ENCODE results near the gene INTS3. TPM values are rescaled to one million over a fixed set of nuclear protein-coding genes. Genes with fewer than 3 reads are reported as not detected.

INTS3 gene
- total and polyA plus RNA-seq, 10 of the 15 experiments (the other 5 are each of a cell fraction or from before 2014, with no cell fraction given) = 12.6 to 87.4 (median 30.8) TPM

- peak; percentile 50; the same call in 1 of the 2 replicates for TF ChIP-seq RB1 (IDR thresholded peaks at IDR 0.05; ENCODE audit: borderline replicate concordance)
- TF ChIP-seq ZBTB33 (IDR thresholded peaks at IDR 0.05) = no peak
- no peak for TF ChIP-seq RBBP5 (conservative IDR thresholded peaks at IDR 0.05)
- peak; percentile 80; the same call in 1 of the 2 replicates for TF ChIP-seq ZNF592 (IDR thresholded peaks at IDR 0.05)
- no peak for TF ChIP-seq ATF2 (IDR thresholded peaks at IDR 0.05; ENCODE audit: low read length)
- 0 out of 2 replicates have a peak, but pooled peaks have one; percentile 18 for TF ChIP-seq TCF12 (IDR thresholded peaks at IDR 0.05; ENCODE audit: low read depth, low read length)
- TF ChIP-seq POLR2AphosphoS5 (IDR thresholded peaks at IDR 0.05; ENCODE audit: low read length) = no peak
- TF ChIP-seq RAD21 (IDR thresholded peaks at IDR 0.05; ENCODE audit: insufficient read depth, low read depth, low read length) = peak; percentile 82
- no peak for TF ChIP-seq GATAD2B (conservative IDR thresholded peaks at IDR 0.05; ENCODE audit: low read depth)
- 0 out of 2 replicates have a peak, but pooled peaks have one; percentile 13 for TF ChIP-seq RUNX3 (IDR thresholded peaks at IDR 0.05; ENCODE audit: low read length)
- no peak for TF ChIP-seq ZNF687 (IDR thresholded peaks at IDR 0.05)
- peak; percentile 46; the same call in 1 of the 2 replicates for TF ChIP-seq MLLT1 (IDR thresholded peaks at IDR 0.05)
- TF ChIP-seq NFXL1 (IDR thresholded peaks at IDR 0.05; ENCODE audit: borderline replicate concordance) = no peak
- no peak for TF ChIP-seq EED (IDR thresholded peaks at IDR 0.05; ENCODE audit: low read depth)
- TF ChIP-seq BACH1 (IDR thresholded peaks at IDR 0.05; ENCODE audit: borderline replicate concordance) = 0 out of 2 replicates have a peak, but pooled peaks have one; percentile 52
- 0 out of 2 replicates have a peak, but pooled peaks have one; percentile 53 for TF ChIP-seq SIN3A (IDR thresholded peaks at IDR 0.05; ENCODE audit: low read depth, low read length)
- TF ChIP-seq TBL1XR1 (IDR thresholded peaks at IDR 0.05; ENCODE audit: low read depth, low read length) = no peak
- no peak for TF ChIP-seq ZBED1 (IDR thresholded peaks at IDR 0.05; ENCODE audit: borderline replicate concordance)
Measured at GRCh38 chr1:153749408-153750005, 21.7 kb downstream of the INTS3 start (continued).

Measured in GM12878 (cell line).